ENCODE results near the gene AEN.

AEN gene

DNA sequence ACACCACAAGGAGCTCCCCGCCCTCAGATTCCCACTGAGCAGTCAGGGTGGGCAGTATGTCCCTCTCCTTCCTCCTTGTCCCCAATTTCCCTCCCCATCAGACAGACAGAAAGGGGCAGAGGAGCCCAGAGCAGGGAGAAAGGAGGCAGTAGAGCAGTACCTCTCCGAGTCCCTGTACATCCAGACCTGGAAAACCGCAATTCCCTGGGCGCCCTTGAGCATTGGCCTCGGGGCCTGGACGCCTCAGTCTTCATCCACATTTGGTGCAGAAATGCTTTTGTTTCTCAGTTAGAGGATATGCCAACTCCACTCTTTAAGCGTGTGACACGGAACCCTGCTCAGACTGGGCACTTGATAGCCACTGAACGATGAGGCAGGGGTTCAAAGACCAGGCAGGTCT is 23.6 kb downstream of the AEN start:
- no peak overlapping the region for H3K4me3 ChIP-seq
- no peaks in the 10 kb centered on the region for H3K9me3 ChIP-seq
- no peaks in the 10 kb centered on the region for H3K27me3 ChIP-seq (ENCODE audit: low read depth)
- in situ Hi-C loops (cut with MboI; ENCODE audit: low sequenced_read_pairs), result no loop called here
- H3K36me3 ChIP-seq (replicated peaks), result no peaks in the 10 kb centered on the region; the same call in 1 of the 2 replicates
- no peak for DNase-seq (ENCODE audit: low spot score in 2 of 2)
- H3K4me1 ChIP-seq, result peaks cover 4% of the 10 kb centered on the region; the same call in 1 of the 2 replicates

DNA sequence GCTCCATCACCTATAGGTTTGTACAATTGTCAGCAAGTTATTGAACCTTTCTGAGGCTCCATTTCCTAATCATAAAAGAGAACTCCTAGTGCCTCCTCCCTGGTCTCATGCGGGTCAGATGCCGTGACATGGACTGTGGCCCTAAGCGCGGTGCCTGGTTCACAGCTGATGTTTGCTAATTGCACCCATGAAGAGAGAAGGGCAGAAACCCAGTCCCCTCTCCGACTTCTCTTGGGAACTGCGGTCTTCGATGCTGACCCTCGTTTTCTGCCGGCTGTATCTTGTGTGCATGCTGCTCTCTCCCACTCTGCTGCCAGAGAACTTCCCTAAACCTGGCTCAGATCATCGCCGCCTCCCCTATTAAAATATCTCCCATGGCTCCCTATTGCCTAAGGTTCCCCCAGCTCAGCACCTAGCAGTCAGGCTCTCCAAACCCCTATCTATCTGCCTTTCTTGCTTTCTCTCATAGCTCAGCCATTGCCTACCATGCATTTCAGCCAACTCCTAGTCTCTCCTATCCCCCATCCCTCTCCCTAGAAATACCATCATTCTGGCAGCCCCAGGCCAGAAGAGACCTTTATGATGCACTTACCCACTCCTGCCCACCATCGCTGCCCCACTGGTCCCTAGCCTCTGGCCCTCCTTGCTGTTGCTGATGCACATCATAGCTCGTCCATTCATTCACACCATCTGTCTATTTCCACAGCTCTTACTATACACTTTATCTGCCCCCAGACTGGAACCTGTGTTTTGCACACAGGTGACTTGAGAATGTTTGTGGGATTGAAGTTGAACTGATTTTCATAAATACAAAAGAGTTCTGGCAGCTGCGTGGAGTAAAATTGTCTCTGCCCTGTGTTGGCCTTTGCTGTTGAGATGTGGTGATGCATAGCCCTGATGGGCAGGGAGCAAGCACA is 24.3 kb downstream of the AEN start:
- peaks cover 4% of the 10 kb centered on the region; the same call in 1 of the 2 replicates for H3K4me1 ChIP-seq
- H3K36me3 ChIP-seq (replicated peaks), result no peaks in the 10 kb centered on the region; the same call in 1 of the 2 replicates
- H3K27me3 ChIP-seq (ENCODE audit: low read depth), result no peaks in the 10 kb centered on the region
- H3K9me3 ChIP-seq, result no peaks in the 10 kb centered on the region
- DNase-seq (ENCODE audit: low spot score in 2 of 2), result peak in 1 of 2 experiments; percentile 7
- in situ Hi-C loops (cut with MboI; ENCODE audit: low sequenced_read_pairs), result no loop called here
- H3K4me3 ChIP-seq, result no peak overlapping the region

DNA sequence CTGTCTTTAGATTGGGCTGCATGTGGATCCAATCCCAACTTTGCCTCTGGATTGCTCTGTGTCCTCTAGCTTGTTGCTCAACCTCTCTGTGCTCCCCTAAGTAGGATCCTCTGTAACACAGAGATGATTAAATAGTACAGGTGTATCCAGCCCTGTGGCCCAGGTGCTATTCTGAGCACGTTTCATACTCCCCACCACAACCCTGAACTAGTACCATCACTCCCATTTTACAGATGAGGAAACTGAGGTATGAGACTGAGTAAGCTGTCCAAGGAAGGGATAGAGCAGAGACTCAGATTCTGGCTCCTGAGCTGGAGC is 24.9 kb downstream of the AEN start:
- no peak overlapping the region for H3K4me3 ChIP-seq
- DNase-seq (ENCODE audit: low spot score in 2 of 2), result no peak
- H3K4me1 ChIP-seq, result peaks cover 4% of the 10 kb centered on the region; the same call in 1 of the 2 replicates
- in situ Hi-C loops (cut with MboI; ENCODE audit: low sequenced_read_pairs), result no loop called here
- H3K36me3 ChIP-seq (replicated peaks), result no peaks in the 10 kb centered on the region; the same call in 1 of the 2 replicates
- H3K9me3 ChIP-seq, result no peaks in the 10 kb centered on the region
- no peaks in the 10 kb centered on the region for H3K27me3 ChIP-seq (ENCODE audit: low read depth)

DNA sequence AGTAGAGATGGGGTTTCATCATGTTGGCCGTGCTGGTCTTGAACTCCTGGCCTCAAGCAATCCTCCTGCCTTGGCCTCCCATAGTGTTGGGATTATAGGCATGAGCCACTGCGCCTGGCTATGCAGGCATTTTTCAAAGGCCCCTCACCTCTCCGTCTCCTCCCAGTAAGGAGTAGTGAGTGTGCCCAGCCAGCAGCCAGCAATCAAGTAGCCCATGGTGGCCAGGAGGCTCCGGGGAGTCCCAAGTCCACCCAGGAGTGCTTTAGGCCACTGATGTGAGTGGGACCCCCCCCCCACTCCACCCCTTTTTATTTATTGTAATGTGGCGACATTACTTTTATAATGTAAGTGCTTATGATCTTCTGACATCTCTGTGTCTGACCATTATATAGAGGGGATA is 25.8 kb downstream of the AEN start:
- H3K4me1 ChIP-seq, result peaks cover 4% of the 10 kb centered on the region; the same call in 1 of the 2 replicates
- H3K4me3 ChIP-seq, result no peak overlapping the region
- in situ Hi-C loops (cut with MboI; ENCODE audit: low sequenced_read_pairs), result no loop called here
- no peaks in the 10 kb centered on the region; the same call in 1 of the 2 replicates for H3K36me3 ChIP-seq (replicated peaks)
- peak in 1 of 2 experiments; percentile 6 for DNase-seq (ENCODE audit: low spot score in 2 of 2)
- no peaks in the 10 kb centered on the region for H3K9me3 ChIP-seq
- no peaks in the 10 kb centered on the region for H3K27me3 ChIP-seq (ENCODE audit: low read depth)

DNA sequence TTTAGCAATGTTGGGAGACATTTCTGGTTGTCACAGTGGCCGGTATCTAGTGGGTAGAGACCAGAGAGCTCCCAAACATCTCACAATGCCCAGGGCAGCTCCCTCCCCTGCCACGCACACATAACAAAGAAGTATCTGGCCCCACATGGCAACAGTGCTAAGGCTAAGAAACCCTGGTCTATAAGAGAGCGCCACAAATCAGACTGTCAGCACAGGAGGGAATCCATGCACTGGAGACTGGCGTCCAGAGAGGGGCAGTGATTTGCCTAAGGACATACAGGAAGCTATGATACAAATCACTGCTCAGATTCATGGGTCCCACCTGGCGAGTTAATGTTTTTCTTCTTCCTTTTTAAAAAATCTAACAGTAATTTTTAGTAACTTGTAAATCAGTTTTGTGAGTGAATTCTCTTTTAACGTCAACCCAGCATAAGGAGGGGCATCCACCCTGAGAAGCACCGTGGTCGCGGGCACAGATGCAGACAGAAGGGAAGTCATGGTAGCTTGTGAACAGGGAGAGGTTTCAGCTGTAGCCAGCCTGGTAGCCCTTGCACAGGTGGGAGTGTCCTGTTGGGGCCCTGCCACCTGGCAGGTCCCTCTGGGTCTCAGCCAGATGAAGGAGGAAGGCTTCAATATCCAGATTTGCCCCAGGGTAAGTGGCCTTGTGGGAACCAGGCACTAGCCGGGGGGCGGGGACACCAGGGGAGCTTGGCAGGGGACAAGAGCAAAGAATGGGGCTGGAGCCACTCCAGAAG is 26.4 kb downstream of the AEN start:
- DNase-seq (ENCODE audit: low spot score in 2 of 2), result peak in 1 of 2 experiments; percentile 16
- in situ Hi-C loops (cut with MboI; ENCODE audit: low sequenced_read_pairs), result no loop called here
- Histone ChIP-seq H3K36me3 (replicated peaks) (no peaks in the 10 kb centered on the region; the same call in 1 of the 2 replicates), H3K4me3 (no peak overlapping the region), H3K27me3 (ENCODE audit: low read depth) (no peaks in the 10 kb centered on the region), H3K4me1 (peaks cover 4% of the 10 kb centered on the region; the same call in 1 of the 2 replicates), H3K9me3 (no peaks in the 10 kb centered on the region)

DNA sequence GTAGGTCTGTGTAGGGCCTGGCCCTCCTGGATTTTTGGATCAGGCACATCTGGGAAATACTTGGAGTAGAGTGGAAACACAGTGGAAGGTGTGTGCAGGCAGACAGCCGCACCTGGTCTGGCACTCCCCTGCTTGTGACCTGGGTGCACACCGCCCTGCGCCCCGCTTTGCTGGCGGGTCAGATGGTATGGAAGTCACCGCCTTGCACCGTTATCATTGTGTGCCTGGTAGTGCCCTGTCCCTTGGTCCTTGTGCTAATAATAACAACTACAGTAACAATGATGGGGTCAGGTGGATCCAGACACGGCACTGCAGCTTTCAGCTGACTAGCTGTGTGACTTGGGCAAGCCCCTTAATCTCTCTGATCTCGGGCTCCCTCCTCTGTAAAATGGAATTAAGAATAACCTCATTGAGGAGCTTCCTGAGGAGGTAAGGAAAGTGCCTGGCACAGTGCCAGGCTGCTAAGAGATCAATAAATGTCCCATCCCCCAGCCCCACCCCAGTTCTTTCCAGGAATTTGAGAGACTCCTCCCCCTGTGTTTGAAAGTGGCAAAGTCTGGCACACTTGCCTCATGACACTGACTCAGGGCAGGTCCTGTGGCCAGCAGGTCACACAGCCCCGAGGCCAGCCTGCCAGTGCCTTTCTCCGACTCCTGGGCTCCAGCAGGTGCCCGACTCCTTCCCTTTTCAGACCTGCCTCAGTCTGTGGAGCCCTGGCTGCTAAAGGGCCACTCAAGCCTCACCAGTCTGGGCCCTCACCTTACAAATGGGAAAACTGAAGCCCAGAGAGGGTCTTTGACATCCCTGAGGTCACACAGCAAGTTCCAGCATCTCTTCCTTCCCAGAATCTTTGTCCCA is 27.4 kb downstream of the AEN start:
- in situ Hi-C loops (cut with MboI; ENCODE audit: low sequenced_read_pairs), result no loop called here
- peaks cover 4% of the 10 kb centered on the region; the same call in 1 of the 2 replicates for H3K4me1 ChIP-seq
- peak in 1 of 2 experiments; percentile 41 for DNase-seq (ENCODE audit: low spot score in 2 of 2)
- no peaks in the 10 kb centered on the region for H3K9me3 ChIP-seq
- H3K27me3 ChIP-seq (ENCODE audit: low read depth), result no peaks in the 10 kb centered on the region
- no peak overlapping the region for H3K4me3 ChIP-seq
- H3K36me3 ChIP-seq (replicated peaks), result no peaks in the 10 kb centered on the region; the same call in 1 of the 2 replicates

DNA sequence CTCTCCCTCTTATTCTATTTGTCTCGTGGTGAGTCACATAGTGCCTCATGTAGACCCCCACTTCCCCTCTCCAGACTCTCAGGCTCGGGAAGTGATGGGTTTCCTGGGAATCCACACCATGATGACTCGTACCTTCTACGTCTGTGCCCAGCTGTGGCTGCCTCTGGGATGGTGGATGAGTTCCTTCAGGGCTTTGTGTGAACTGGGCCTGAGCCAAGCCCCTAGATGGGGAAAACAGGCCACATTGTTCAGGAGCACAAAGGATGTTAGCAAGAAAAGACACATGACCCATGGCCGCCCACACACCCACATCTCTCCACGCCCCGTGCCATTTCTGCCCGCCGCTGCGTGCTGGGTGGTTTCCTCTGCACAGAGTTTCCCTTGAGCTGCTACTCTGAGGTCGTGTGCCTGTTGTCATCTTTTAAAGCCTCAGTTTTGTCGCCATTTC is 28.2 kb downstream of the AEN start:
- Histone ChIP-seq H3K4me3 (no peak overlapping the region), H3K36me3 (replicated peaks) (no peaks in the 10 kb centered on the region; the same call in 1 of the 2 replicates), H3K27me3 (ENCODE audit: low read depth) (no peaks in the 10 kb centered on the region), H3K4me1 (peaks cover 4% of the 10 kb centered on the region; the same call in 1 of the 2 replicates), H3K9me3 (no peaks in the 10 kb centered on the region)
- DNase-seq (ENCODE audit: low spot score in 2 of 2), result peak; percentile 29 to 63
- in situ Hi-C loops (cut with MboI; ENCODE audit: low sequenced_read_pairs), result no loop called here

DNA sequence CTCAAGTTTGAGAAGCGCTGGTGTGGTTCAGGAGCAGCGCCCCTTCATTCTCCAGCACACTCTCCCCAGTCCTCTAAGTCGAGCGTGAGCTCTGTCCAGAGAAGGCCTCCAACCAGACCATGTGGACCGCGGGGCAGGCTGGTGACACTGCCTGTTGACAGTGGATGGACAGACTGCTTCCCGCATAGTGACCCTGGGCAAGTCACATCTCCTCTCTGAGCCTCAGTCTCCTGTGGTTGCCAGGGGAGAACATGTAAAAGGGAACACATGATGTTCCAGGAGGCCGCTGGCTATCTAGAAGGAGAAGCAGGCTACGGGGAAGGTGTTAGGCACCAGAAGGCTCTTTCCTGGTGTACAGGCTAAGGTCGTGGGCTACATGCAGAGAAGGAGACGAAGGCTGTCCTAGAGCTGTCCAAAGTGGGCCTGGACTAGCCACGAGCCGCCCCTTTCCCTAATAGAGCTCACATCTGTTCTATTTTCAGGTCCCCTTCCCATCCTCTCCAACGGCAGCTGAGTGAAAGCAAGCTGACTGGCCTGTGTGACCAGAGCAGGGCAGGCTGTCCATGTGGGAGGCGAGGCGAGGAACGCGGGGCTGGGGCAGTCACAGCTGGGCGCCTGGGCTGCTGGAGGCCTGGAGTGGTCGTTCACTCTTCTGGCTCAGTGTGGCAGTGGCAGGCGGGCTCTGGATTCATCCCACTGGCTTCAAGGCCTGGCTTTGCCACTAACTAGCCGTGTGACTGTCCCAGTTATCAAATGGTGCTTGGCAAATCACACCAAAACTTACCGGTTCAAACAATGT is 28.8 kb downstream of the AEN start:
- H3K4me1 ChIP-seq, result peaks cover 4% of the 10 kb centered on the region; the same call in 1 of the 2 replicates
- no peak for DNase-seq (ENCODE audit: low spot score in 2 of 2)
- no peaks in the 10 kb centered on the region for H3K27me3 ChIP-seq (ENCODE audit: low read depth)
- in situ Hi-C loops (cut with MboI; ENCODE audit: low sequenced_read_pairs), result no loop called here
- no peaks in the 10 kb centered on the region; the same call in 1 of the 2 replicates for H3K36me3 ChIP-seq (replicated peaks)
- H3K4me3 ChIP-seq, result no peak overlapping the region
- no peaks in the 10 kb centered on the region for H3K9me3 ChIP-seq

DNA sequence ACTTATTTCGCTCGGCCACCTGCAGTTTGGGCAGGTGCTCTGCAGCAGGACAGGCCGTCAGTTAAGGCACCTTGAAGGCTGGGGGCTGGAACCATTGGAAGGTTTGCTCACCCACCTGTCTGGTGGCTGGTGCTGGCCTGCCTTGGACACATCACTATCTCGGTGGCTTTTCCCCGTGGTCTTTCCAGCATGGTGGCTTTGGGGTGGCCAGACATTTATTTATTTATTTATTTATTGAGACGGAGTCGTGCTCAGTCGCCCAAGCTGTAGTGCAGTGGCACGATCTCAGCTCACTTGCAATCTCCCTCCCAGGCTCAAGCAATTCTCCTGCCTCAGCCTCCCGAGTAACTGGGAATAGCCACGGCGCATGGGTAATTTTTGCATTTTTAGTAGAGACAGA is 29.4 kb downstream of the AEN start:
- H3K9me3 ChIP-seq, result no peaks in the 10 kb centered on the region
- no peaks in the 10 kb centered on the region; the same call in 1 of the 2 replicates for H3K36me3 ChIP-seq (replicated peaks)
- in situ Hi-C loops (cut with MboI; ENCODE audit: low sequenced_read_pairs), result no loop called here
- H3K4me3 ChIP-seq, result no peak overlapping the region
- DNase-seq (ENCODE audit: low spot score in 2 of 2), result peak in 1 of 2 experiments; percentile 4
- H3K4me1 ChIP-seq, result peaks cover 4% of the 10 kb centered on the region; the same call in 1 of the 2 replicates
- no peaks in the 10 kb centered on the region; the same call in 1 of the 2 replicates for H3K27me3 ChIP-seq (ENCODE audit: low read depth)

DNA sequence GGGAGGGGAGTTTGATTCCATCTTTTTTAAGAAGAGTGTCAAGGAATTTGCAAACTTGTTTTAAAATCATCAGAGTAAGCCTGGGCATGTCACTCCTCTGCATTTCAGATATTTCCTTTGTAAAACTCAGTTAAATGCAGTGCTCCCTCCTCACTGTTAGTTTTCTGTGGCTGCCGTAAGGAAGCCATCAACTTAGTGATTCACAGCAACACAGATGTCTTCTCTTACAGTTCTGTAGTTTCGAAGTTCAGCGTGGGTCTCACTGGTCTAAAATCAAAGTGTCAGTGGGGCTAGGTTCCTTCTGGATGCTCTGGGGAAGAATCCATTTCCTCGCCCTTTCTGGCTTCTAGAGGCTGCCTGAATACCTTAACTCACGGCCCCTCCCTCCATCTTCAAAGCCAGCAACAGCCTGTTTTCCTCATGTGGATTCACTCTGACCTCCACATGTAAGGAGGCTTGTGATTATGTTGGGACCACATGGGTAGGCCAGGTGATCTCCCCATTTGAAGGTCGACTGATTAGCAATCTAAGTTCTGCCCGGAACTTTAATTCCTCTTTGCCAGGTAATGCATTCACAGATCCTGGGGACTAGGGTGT is 30.1 kb downstream of the AEN start:
- in situ Hi-C loops (cut with MboI; ENCODE audit: low sequenced_read_pairs), result no loop called here
- H3K4me1 ChIP-seq, result peaks cover 4% of the 10 kb centered on the region; the same call in 1 of the 2 replicates

DNA sequence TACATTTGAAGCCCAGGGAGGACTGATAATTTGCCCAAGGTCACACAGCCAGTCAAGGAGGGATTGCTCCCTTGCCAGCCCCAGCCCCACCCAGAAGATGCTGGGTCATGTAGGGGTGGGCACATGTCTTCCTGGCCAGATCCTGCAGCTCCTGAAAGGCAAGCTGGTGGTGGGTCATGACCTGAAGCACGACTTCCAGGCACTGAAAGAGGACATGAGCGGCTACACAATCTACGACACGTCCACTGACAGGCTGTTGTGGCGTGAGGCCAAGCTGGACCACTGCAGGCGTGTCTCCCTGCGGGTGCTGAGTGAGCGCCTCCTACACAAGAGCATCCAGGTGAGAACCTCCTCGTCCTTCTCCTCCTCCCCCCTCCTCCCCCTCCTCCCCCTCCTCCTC is 30.8 kb downstream of the AEN start:
- DNase-seq (ENCODE audit: low spot score in 2 of 2), result no peak
- peaks cover 4% of the 10 kb centered on the region; the same call in 1 of the 2 replicates for H3K4me1 ChIP-seq
- in situ Hi-C loops (cut with MboI; ENCODE audit: low sequenced_read_pairs), result no loop called here
- H3K4me3 ChIP-seq, result no peak overlapping the region
- no peaks in the 10 kb centered on the region for H3K9me3 ChIP-seq
- H3K36me3 ChIP-seq (replicated peaks), result no peaks in the 10 kb centered on the region
- no peaks in the 10 kb centered on the region; the same call in 1 of the 2 replicates for H3K27me3 ChIP-seq (ENCODE audit: low read depth)

More for the DNA sequence above, 30.1 kb downstream of the AEN start:
- Histone ChIP-seq H3K4me3 (no peak overlapping the region), H3K9me3 (no peaks in the 10 kb centered on the region), H3K27me3 (ENCODE audit: low read depth) (no peaks in the 10 kb centered on the region; the same call in 1 of the 2 replicates), H3K36me3 (replicated peaks) (no peaks in the 10 kb centered on the region; the same call in 1 of the 2 replicates)
- no peak for DNase-seq (ENCODE audit: low spot score in 2 of 2)

All from HAP-1 (cell line).